Kidney (tissue), 14 donors: ENCODE data around the gene GMIP. TPM values are rescaled to one million over a fixed set of nuclear protein-coding genes. Genes with fewer than 3 reads are reported as not detected.
A peak's percentile ranks its signal among the peaks of the same experiment; 100 is the strongest.

Source experiments
- DNase-seq, 5 donors: peaks; one replicate each; pipeline ENCODE4 v3.0.0-alpha.2; 2013 to 2020
- FAIRE-seq: peaks from 2 replicates; lab custom pipeline; 2012; peaks lifted over from hg19 to GRCh38; lab: Jason Lieb, UNC
- H3K27ac ChIP-seq, 2 donors: one replicate each; pipeline ENCODE4 v1.7.0; 2013; ENCODE audit warnings: low read depth in 2 of 2, low read length in 2 of 2, inconsistent platforms in 1 of 2
- H3K27me3 ChIP-seq: one replicate; pipeline ENCODE4 v1.7.1; 2013; ENCODE audit warnings: low read length, inconsistent platforms; ENCODE audit not compliant: control insufficient read depth, insufficient read depth
- H3K36me3 ChIP-seq, 3 donors: one replicate each; pipeline versions ENCODE4 v1.7.0 to v1.7.1; 2013; ENCODE audit warnings: low read length in 3 of 3, control low read depth in 1 of 3, inconsistent platforms in 1 of 3; ENCODE audit not compliant: insufficient read depth in 3 of 3, control insufficient read depth in 2 of 3
- H3K4me1 ChIP-seq, 3 donors: one replicate each; pipeline versions ENCODE4 v1.7.0 to v1.7.1; 2013; ENCODE audit warnings: low read length in 3 of 3, inconsistent platforms in 1 of 3, low read depth in 1 of 3; ENCODE audit not compliant: control insufficient read depth in 2 of 3, insufficient read depth in 2 of 3
- H3K4me3 ChIP-seq, 3 donors: one replicate each; pipeline versions ENCODE4 v1.7.0 to v1.8.1; 2013; ENCODE audit warnings: low read length in 3 of 3, control low read depth in 1 of 3, inconsistent platforms in 1 of 3
- H3K9ac ChIP-seq, 3 donors: one replicate each; pipeline versions ENCODE4 v1.7.0 to v1.7.1; 2013; ENCODE audit warnings: low read length in 3 of 3, control low read depth in 1 of 3, inconsistent platforms in 1 of 3
- H3K9me3 ChIP-seq, 3 donors: one replicate each; pipeline versions ENCODE4 v1.7.0 to v1.7.1; 2013; ENCODE audit warnings: low read length in 3 of 3, control low read depth in 1 of 3, inconsistent platforms in 1 of 3; ENCODE audit not compliant: control insufficient read depth in 2 of 3, insufficient read depth in 1 of 3
- CTCF ChIP-seq: IDR thresholded peaks from 3 replicates; pipeline ENCODE4 v1.5.1; 2012; ENCODE audit warnings: mild to moderate bottlenecking, moderate library complexity, borderline replicate concordance; ENCODE audit not compliant: insufficient read depth; ENCODE audit errors: extremely low read depth
- intact Hi-C: fragments of 100-400 bp; cut with DNase I; formaldehyde crosslinking; loops from one replicate; pipeline ENCODE4 v1.11.1; 2022
- polyA plus RNA-seq: library from polyadenylated mRNA; stranded (reverse); fragments of 350-450 nt; fragmentation: Illumina TruSeq; extraction: RNeasy Lipid Tissue Mini Kit (QIAGEN cat#74804); gene quantifications from one replicate; pipeline ENCODE4 v1.2.3, GENCODE V29; 2014; ENCODE audit warnings: low read depth, low replicate concordance; ENCODE audit not compliant: insufficient read depth
- total RNA-seq: library from RNA; stranded (reverse); fragmentation: NEBNext Ultra II Directional; extraction: Animal tissue kit (Norgen Biotek cat#: 25700); gene quantifications from one replicate; pipeline ENCODE4 v1.2.1, GENCODE V29; 2021
- donor health status: control.
- donor health status: control.
- donor health status: control.
- donor health status: control.
- donor health status: control.
- donor health status: DM: yes; HTN: yes; CAD: no.
- donor health status: Normal renal cell carcinoma (clear cell type).

The GMIP gene
- total and polyA plus RNA-seq, 2 donors from 2014 or later: 3.3 to 18.8 TPM

- H3K36me3 ChIP-seq: peaks cover 0 to 11% (median 6%) of the 10 kb centered on the region in 3 donors
- no peak for DNase-seq
These were observed 825 bp downstream of the GMIP start for GRCh38 chr19:19642506-19643157.

GRCh38 chr19:19637523-19638251 lies 5.8 kb downstream of the GMIP start:
- FAIRE-seq: no peak
- Histone ChIP-seq H3K4me3 (no peak overlapping the region), H3K9ac (no peak overlapping the region), H3K27ac (no peak overlapping the region), H3K9me3 (no peaks in the 10 kb centered on the region), H3K4me1 (peaks cover 0 to under 1% (median 0%) of the 10 kb centered on the region in 3 donors), H3K27me3 (no peaks in the 10 kb centered on the region), H3K36me3 (no peaks in the 10 kb centered on the region)
- peak; percentile 51 to 81 (median 57) for DNase-seq
- intact Hi-C loops: no loop called here
- no peak for TF ChIP-seq CTCF

More at GRCh38 chr19:19642506-19643157, 825 bp downstream of the GMIP start:
- no peak for FAIRE-seq
- no peaks in the 10 kb centered on the region for H3K9me3 ChIP-seq
- no peak overlapping the region for H3K27ac ChIP-seq
- peak overlapping the region; percentile 56 to 78 (median 62) for H3K4me3 ChIP-seq
- peak overlapping the region; percentile 15 to 71 (median 45) for H3K9ac ChIP-seq
- intact Hi-C loops: loop anchor here (5.0 kb wide), 1 partner anchor 110 kb away; no protein-coding TSS in a partner anchor
- peaks cover 0 to 5% (median 0%) of the 10 kb centered on the region in 3 donors for H3K4me1 ChIP-seq
- no peak for TF ChIP-seq CTCF
- H3K27me3 ChIP-seq: no peaks in the 10 kb centered on the region

GRCh38 chr19:19637186-19637522 lies 6.3 kb downstream of the GMIP start:
- no peaks in the 10 kb centered on the region for H3K36me3 ChIP-seq
- intact Hi-C loops: no loop called here

More at GRCh38 chr19:19637186-19637522, 6.3 kb downstream of the GMIP start:
- Histone ChIP-seq H3K4me3 (no peak overlapping the region), H3K27ac (no peak overlapping the region), H3K9ac (no peak overlapping the region), H3K9me3 (no peaks in the 10 kb centered on the region), H3K4me1 (no peaks in the 10 kb centered on the region), H3K27me3 (no peaks in the 10 kb centered on the region)
- TF ChIP-seq CTCF: no peak
- DNase-seq (peak in 2 of 5 donors; percentile 26 to 69), FAIRE-seq (no peak)
